GM18520 (cell line): ENCODE results near the gene IP6K2.
A peak's percentile ranks its signal among the peaks of the same experiment; 100 is the strongest.

Experiments used
- ATAC-seq: cut with Tn5 transposase; IDR thresholded peaks from one replicate; pipeline ENCODE4 v1.9.1; 2021; ENCODE audit not compliant: unreplicated experiment

IP6K2 gene

DNA sequence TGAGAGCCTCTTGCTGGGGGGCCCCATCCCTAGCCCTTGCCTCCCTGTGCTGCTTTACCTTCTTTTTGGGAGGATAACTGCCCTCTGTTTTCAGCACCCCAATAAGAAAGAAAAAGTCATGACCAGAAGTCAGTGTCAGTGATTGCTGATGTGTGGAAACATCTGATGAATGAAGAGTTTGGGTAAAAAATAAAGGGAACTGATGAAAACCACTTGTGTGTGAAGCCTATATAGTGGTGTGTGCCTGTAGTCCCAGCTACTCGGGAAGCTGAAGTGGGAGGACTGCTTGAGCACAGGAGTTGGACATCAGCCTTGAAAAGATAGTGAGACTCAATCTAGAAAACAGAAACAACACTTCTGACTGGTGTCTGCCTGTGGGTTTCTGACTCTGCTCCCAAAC, 44.5 kb downstream of the IP6K2 start:
- ATAC-seq, result no peak

DNA sequence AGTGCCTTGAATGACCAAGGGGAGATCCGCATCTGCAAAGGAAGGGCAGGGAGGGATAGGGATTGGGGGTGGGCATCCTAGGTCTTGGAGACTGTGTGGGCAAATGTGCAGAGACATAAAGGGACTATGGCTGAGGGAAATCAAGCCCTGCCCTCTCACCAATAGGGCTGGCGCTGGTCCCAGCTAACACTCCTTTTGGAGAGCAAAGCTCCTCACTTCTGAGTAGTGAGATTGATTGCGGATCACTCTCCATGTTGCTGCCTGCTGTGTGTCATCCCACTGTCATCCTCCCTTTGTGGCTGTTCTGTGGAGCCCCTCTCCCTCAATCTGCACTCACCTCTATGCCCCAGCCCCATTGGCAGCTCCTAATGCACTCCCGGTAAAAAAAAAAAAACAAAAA, 52.1 kb downstream of the IP6K2 start:
- no peak for ATAC-seq

DNA sequence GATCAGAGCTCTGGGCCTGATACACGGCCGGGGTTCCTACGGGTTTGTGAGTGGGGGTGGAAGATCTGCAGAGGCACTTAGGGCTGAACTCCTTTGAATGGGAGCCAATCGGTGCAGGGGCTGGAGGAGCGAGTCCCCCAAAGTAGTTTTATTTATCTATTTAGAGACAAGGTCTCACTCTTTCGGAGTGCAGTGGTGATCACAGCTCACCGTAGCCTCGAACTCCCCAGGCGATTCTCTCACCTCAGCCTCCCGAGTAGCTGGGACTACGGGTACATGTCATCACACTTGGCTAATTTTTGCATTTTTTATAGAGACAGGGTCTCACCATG, 52.7 kb downstream of the IP6K2 start:
- no peak for ATAC-seq

DNA sequence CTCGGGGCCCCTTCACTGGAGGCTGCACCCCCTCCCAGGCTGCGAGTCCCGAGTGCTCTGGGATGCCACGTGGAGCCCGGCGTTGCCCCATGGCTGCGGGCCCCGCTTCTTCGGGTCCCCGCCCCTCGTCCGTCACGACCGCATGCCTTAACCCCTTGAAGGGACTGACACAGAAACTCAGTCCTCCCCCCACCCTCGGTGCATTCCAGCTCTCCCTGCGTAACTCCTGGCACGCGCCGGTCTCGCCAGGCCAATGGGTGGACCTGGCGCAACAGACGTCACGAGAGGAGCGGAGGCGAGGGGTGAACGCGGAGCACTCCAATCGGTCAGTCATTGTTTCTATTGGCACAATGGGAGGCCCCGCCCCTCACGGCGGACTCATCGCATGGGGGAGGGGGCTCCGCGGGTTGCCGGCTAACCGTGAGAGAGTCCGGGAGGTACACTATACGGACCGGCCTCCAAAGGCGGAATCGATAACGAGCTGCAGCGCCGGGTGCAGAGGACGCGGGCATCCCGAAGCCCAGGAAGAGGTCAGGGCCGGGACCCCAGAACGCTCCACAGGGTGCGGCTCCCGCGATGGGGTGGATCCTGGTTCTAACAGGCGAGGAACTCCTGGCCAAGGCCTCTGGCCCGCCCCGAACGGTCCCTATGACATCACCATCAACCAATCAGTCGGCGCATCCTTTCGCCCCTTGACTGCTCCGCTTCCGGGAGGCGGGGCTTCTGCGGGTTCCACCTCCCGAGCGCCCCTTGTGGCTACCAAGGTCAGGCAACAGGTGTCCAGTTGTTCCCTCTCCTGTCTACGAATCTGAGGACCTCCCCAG, 53.3 kb downstream of the IP6K2 start:
- ATAC-seq, result peak; percentile 79

DNA sequence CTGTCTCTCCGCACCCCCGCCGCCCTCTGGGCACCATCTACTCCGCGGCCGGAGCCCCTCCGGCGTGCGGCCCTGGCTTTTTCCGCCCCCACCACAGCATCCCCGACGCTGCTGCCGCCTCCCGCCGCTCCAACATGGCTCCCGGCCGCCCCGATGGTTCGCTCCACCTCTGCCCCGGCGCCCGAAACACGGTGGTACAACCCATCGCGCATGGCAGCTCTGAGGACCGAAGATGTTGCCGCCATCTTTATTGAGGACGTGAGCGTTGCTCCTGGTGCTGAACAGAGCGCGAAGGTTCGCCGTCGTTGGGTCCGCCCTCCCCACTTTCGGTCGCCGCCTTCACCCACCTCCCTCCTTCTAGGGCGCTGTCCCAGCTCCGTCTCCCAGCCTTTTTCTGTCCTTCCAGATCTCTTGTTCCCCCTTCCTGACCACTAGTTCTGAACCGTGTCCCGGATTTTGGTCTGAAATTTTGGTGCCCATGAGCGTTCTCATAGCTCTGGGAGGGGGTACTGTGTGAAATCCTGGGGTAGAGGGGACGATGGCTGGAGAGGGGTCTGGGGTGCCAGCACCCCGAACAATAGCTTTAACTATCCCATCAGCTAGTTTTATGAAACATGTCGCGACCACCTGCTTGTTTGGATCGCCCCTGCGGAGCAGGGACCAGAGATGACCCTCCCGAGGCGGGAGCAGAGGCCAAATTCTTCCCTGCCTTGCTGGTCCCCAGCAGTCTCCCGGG, 54.1 kb downstream of the IP6K2 start, which contains the start of gene CELSR3:
TSS of gene CELSR3 (minus strand) at position 134 of the 736 bp plus-strand sequence. CDS start 252 bp downstream, outside the sequence.
- no peak for ATAC-seq

DNA sequence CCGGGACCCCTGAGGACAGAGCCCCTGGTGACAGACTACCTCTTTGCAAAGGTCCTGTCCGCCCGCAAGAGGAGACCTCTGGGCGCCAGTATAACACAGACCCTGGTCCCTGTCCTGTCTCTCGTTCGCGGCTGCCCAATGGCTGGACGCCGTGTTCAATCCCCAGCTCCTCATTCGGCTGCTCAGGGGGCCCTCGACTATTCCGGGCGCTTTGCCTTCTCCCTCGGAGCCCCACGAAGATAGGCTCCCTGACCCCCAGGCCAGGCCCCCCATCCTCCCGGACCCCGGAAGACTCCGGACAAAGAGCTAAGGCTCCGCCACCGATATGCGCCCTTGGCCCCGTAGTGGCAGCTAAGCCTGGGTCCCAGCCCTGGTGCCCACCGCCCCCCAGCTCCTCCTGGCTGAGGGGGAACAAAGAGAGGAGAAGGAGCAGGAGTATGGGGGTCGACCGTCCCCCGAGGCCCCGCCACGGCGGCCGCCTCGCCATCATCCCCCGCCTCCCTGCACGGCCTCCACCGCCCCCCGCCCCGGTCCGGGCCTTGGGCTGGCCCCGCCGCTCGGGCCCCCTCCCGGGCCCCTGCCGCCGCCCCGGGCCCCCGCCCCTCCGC, 54.8 kb downstream of the IP6K2 start:
- no peak for ATAC-seq

DNA sequence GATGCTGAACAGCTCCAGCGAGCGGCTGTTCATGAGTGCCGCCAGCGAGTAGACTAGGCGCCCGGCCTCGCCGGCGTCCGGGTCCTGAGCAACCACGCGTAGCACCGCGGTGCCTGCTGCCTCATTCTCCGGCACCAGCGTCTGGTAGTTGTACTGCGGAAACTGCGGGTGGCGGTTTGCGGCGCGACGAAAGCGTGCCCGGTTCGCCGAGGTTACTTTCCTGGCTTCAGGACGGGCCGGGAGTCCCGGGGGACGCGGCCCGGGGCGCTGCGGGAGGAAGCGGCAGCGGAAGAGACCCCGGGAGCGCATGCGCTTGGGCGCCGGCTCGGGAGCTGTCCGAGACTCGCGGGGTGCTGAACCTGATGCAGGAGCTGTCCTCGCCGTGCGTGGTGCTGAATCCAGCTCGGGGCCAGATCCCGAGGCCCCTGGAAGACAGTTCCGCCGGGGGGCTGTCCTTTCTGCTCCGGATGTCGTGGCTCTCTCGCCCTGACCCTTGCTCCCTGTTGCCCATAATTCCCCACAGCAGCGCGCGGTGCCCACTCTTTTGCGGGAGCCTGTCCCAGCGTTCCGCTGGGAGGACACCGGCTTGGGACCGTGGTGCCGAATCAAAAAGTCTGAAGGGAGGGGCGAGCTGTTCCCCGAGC, 55.4 kb downstream of the IP6K2 start:
- no peak for ATAC-seq

DNA sequence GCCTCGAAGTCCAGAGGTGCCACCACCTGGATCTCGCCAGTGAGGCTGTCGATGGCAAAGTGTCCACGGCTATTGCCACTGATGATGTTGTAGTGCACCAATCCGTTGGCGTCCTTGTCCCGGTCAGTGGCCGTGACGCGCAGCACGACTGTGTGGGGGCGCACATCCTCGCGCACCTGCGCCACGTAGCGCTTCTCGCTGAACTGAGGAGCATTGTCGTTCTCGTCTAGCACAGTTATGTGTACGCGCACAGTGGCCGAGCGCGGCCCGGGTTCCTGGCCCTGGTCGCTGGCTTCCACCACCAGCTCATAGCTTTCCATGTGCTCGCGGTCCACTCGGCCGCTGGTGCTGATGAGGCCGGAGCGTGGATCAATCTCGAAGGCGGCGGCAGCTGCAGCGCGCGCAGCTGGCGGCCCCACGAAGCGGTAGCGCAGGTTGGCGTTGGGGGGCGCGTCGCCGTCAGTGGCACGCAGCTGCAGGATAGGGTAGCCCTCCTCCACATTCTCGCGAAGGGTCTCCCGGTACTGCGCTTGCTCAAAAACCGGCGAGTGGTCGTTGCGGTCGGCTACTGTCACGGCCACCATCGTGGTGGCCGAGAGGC, 56.1 kb downstream of the IP6K2 start:
- no peak for ATAC-seq

DNA sequence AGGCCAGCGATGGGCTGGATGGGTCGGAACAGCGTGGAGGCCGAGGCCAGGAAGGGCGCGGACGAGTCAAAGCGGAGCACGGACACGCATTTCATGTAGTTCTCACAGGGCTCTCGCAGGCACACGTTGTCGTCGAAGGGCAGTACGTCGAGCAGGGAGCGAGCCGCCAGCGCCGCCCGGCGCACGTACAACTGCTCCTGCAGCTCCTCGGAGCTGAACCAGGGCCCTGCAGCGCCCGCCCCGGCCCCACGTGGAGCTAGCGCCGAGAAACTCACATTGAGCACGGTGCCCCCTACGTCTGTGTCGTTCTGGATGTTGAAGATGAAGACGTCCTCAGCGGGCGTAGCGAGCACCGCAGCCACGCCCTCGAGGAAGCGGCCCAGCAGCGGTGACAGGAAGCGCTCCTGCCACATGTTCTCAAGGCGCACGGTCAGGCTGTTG, 60.2 kb downstream of the IP6K2 start:
- ATAC-seq, result no peak

DNA sequence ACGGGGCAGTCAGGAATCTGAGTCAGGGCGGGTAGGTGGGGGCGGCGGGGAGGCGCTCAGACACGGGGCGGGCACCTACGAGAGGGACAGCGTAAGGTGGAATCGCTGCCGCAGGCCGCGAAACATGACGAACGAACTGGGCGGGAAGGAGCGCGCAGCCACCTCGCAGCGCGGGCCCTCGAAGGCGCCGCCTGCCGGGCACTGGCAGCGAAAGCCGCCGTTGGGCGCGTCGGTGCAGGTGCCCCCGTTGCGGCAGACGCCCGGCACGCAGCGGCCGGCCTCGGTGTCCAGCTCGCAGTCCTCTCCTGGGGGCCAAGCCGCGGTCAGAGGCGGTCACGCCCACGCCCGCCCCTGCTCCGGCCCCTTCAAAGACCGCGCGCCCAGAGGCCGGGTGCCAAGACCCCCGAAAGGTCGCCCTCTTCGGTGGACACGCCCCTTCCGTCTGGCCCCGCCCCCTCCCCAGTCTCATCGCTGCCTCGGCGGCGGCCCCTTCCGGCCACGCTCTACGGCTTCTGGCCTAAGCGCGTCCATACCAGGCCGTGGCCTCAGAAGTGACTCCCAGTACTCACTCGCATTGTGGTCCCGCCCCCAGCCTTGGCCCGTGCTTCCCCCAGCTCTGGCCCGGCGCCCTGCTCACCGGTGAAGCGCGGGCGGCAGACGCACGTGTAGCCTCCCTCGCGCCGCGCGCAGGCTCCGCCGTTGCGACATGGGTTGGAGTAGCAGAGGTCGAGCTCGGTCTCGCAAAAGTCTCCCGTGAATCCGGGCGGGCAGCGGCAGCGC, 60.8 kb downstream of the IP6K2 start:
- no peak for ATAC-seq

DNA sequence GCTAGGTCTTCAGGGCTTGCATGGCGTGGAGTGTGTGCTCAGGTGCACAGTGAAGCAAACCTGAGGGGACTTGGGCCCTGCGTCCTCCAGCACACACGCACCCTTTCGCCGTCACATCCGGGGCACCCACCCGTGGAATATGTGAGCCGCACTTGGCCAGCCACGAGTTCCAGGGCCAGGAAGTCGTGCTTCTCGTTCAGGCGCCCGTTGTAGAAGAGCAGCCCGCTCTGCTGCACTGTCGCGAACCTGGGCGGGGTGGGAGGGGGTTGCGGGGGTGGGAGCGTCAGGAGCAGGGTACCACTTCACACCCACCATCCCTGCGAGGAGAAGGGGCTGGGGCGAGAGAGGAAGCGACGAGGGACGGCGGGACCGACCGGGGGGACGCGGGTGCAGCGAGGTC, 61.4 kb downstream of the IP6K2 start:
- ATAC-seq, result no peak

DNA sequence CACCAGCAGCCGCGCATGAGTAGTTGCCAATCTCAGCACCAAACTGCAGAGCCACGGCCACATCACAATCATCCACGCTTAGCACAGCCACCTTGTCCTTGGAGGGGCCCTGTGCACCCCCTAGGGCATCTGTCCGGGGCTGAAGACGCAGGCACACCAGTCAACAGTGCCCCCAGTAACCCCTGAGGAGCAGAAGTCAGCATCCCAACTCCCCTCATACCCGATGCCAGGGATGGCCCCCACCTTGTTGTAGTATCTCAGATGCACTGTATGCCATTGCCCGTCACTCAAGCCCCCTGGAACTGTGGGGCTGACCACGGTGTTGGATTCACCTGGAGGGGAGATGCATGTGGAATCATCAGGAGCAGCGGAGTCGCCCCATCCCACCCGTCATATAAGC, 62.0 kb downstream of the IP6K2 start:
- no peak for ATAC-seq

DNA sequence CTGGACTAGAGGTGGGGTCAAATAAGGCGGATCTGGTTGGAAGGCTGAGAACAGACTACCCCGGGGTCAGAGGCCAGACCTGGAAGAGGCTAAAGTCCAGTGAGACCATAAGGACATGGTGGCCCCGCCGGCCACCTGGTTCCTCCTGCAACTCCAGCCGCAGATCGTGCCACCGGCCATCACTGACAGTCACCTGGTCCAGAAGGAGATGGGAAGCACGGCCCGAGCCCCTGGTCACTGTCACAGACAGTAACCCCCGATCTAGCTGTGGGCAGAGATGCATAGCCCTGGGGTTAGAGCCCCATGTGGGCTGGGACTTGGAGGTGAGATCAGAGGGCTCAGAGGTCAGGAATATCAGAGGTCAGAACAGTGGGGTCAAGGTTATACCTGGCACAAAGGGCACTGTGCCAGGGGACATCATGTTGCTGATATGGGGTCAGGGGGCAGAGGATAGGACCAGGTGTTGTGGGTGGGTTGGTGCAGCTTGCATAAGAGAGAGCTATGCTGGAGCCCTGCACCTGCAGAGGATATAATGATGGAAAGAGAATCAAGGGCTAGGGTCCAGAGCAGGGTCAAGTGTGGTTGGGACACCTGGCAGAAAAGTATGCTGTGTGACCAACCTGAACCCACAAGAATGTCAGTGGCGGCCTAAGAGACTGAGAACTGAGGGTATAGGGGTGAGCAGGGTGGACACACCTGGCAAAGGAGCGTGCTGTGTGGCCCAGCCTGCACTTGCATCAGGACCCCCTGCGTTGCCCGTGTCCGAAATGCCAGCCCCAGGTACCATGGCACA, 63.9 kb downstream of the IP6K2 start:
- no peak for ATAC-seq

DNA sequence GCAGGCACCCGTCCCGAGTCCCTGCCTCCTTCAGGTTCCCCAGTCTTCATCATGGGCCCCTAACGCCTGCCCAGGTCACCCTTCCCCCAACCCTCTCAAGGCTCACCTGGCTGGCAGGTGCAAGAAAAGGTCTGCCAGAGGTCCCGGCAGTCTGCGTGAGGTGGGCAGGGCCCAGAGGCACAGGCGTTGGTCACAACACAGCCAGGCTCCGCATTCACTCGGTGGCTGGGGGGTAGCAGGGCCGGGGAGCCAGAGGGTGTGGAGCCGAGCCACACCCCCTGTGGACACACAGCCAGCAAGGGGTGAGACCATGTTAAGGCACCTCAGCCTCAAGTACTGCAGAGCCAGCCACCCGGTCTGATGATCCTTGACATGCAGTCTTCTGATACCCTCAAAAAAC, 65.2 kb downstream of the IP6K2 start:
- no peak for ATAC-seq

DNA sequence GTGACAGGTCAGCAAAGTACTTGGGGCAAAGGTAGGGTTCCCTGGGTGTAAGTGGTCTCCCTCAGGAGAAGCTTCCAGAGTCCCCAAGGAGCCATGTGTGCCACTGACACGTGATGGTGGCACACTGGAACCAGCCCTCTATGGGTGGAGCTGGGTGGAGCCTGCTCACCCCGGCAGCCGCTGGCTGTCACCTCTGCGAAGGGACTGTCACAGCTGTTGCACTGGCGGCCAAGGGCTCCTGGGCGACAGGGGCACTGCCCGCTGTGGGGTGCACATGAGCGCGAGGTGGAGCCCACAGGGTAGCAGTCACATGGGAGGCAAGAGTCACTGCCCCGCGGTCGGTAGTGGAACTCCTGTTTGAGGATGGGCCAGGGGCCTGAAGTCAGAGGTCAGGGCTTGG, 66.3 kb downstream of the IP6K2 start:
- no peak for ATAC-seq

DNA sequence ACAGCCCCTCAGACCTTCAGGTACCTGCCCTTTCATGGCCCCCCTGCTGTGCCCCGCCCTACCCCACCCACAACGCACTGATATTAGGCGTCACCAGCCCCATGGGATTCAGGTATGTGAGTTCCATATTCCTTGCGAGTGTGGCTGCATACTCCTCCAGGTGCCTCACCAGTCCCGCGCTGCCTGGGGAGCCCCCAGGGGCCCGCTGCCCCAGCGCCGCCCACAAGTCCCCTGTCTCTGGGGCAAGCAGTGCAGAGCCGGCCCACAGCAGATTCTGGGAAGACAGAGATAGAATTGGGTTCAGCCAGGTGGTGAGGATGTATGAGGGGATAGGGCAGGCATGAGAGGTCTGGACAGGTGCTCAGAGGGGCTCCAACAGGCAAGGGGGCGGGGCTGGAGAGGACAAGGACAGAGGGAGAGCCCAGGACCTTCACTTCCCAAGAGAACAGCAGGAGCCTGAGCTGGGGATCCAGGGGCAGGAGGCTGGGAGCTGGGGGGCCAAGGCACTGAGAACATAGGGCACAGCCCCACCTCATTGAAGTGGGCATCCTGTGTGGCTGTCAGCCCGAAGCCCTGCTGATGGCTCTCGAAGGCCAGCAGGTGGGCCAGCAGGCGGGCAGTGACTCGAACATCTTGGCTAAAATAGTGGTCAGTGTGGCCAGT, 68.7 kb downstream of the IP6K2 start:
- no peak for ATAC-seq

DNA sequence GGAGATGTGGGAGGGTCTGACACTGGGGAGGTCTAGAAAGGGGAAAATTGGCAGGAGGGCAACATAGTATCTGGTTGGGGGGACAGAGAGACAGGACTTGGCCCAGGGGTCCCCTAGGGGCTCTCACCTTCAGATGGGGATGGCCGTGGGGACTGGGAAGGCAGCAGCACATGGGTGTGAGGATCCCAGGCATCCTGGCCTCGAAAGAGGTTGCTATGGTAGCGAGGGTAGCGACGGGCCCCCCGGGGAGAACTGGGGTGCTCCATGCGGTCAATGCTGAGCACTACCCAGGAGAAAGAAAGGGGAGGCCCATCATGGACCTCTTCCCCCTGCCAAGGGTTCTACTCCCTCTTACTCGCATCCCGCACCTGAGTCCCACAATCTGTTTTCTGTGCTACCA, 69.3 kb downstream of the IP6K2 start:
- ATAC-seq, result no peak

DNA sequence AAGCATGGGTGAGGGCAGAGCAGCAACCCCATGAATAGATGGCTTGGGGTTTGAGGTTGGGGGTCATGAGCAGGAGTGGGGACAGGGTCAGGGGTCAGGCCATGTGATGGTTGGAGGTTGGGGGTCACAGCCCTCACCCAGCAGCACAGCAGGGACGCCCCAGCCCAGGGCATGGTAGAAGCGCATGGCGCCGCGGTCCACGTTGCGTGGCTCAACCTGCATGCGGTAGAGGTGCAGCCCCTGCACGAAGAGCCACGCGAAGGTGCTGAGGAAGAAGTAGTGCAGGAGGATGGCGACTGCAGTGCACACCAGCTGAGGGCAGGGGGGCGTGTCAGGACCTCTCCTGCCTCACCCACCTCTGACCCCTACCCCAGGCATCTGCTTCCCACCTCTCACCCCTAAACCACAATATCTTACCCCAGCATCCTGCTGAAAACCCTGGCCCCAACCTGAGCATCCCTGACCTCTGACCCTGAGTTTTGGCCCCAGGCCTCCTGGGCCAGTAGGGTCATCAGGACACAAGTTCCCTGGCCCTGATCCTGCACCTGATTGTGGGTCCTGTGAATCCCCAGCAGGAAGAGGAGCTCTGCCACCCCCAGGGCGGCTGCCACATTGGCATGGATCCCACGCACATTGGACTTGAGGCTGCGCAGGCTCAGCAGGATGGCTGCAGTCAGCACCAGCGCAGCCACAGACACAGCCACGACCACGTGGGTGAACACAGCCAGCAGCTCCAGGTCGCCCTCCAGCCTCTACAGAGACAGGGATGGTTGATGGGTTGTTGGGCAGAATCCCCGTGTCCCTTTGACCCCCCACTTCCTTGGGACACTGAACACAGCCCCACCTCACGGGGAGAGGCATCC, 71.9 kb downstream of the IP6K2 start:
- ATAC-seq, result no peak
